WTC11 (cell line): ENCODE results near the gene BSN.

Source experiments
- GTF2I ChIP-seq: fragments of 250-450 bp; sonication (Bioruptor Pico); conservative IDR thresholded peaks from 2 replicates; pipeline ENCODE4 v1.4.0; 2021; ENCODE audit warnings: mild to moderate bottlenecking
- TF ChIP-seq, protein P1 (sequence below): sonication (generic); formaldehyde crosslinking; IDR thresholded peaks from 2 replicates; pipeline ENCODE4 v1.8.0; 2022; ENCODE audit warnings: mild to moderate bottlenecking, missing genetic modification reagents

DNA sequence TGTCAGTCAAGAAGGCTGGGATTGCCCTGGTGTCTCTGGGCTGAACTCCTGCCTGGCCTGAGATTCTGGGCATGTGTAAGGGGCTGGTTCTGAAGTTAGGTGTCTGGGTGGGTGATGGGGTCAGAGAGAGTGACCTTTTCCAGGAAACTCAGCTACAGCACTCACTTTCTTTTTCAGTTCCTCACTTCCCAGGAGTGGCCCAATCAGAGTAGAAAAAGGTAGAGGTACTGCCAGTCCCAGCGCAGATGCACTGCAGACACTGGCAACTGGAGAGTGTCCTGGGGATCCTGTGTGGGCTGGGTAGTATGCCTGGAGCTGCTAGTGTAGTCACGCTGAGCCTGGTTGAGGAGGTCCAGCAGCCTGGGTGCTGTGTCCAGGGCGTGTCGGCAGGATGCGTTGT, 73.4 kb downstream of the BSN start:
- TF ChIP-seq GTF2I (CRISPR knock-in tag) = no peak
- TF ChIP-seq, protein P1, sequence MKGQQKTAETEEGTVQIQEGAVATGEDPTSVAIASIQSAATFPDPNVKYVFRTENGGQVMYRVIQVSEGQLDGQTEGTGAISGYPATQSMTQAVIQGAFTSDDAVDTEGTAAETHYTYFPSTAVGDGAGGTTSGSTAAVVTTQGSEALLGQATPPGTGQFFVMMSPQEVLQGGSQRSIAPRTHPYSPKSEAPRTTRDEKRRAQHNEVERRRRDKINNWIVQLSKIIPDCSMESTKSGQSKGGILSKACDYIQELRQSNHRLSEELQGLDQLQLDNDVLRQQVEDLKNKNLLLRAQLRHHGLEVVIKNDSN (CRISPR knock-in tag) = no peak
